IMR-90 (cell line): Measurements from ENCODE around the gene HACD2.

Source experiments
- POLR2A ChIP-seq: IDR thresholded peaks from 2 replicates; pipeline ENCODE4 v1.6.1; 2012; ENCODE audit warnings: mild to moderate bottlenecking, low read depth, low read length
- RFX5 ChIP-seq: IDR thresholded peaks from 2 replicates; pipeline ENCODE4 v1.8.0; 2012; ENCODE audit warnings: low read depth, mild to moderate bottlenecking, low read length, moderate library complexity
- TF ChIP-seq, protein P1 (sequence below): conservative IDR thresholded peaks from 2 replicates; pipeline ENCODE4 v1.5.1; 2012; ENCODE audit warnings: mild to moderate bottlenecking, low read depth, low read length, improper control_type of control experiment

DNA sequence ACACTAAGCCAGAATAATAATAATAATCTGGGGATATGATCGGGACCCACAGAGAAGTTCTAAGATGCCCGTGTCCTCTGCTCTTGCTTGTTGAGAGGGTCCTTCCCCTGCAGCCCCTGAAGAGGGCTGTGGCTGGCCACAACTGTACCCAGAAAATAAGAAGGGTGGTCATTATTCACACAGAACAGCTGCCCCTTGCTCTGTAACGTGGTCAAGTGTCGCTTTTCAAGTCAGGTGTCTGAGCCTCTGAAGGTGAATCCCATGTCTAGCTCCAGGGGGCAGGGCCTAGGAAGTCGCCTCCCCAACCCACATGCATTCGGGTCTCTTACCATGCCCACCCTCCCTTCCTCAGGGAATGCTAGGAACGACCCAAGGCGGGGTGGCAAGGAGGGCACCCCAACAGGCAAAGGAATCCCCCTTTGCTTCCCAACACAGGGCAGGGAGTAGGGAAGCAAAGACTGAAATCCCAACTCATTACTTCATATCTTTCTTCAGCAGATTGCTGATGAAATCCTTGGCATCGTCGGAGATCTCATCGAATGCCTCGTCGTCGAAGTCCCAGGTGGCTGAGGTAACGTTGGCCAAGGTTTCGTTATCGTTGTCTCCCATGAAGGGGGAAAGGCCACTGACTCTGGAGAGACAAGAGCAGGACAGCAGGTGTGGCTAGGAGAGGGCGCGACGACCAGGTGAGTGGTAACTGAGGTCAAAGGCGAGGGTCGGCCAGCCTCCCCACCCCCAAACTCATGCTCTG, 44.3 kb upstream of the HACD2 start:
- TF ChIP-seq POLR2A = no peak
- TF ChIP-seq, protein P1, sequence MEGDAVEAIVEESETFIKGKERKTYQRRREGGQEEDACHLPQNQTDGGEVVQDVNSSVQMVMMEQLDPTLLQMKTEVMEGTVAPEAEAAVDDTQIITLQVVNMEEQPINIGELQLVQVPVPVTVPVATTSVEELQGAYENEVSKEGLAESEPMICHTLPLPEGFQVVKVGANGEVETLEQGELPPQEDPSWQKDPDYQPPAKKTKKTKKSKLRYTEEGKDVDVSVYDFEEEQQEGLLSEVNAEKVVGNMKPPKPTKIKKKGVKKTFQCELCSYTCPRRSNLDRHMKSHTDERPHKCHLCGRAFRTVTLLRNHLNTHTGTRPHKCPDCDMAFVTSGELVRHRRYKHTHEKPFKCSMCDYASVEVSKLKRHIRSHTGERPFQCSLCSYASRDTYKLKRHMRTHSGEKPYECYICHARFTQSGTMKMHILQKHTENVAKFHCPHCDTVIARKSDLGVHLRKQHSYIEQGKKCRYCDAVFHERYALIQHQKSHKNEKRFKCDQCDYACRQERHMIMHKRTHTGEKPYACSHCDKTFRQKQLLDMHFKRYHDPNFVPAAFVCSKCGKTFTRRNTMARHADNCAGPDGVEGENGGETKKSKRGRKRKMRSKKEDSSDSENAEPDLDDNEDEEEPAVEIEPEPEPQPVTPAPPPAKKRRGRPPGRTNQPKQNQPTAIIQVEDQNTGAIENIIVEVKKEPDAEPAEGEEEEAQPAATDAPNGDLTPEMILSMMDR = no peak
- no peak for TF ChIP-seq RFX5
